HG03521 (cell line): ENCODE data around the gene DPEP3.
A peak's percentile ranks its signal among the peaks of the same experiment; 100 is the strongest.
"Not testable (repeated sequence)": the region's sequence is repeated elsewhere in the genome, so short reads cannot be mapped to it uniquely, and the experiment has no call there.

Experiments
- ATAC-seq: cut with Tn5 transposase; IDR thresholded peaks from one replicate; pipeline ENCODE4 v1.9.1; 2021; ENCODE audit warnings: mild to moderate bottlenecking, moderate library complexity; ENCODE audit not compliant: unreplicated experiment

DPEP3 gene

DNA sequence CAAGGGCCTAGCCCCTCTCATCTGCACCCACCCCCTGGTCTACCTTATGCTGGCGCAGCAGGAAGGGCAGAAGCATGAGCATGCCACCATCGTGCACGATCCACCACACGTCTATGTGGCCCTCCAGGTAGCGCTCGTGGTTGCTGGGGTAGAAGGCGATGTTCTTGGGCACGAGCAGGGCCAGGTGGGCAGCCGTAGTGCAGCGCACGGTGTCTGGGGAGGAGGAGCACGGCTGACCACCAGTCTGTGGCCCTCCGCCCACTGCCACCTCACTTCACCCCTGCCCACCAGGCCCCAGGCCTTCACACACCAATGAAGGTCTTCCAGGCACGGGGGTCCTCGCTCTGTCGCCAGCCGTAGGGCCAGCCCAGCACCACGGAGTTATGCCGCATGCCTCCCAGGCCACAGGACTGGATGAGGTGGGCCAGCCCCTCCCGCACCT is 34.1 kb downstream of the DPEP3 start:
- ATAC-seq, result no peak

DNA sequence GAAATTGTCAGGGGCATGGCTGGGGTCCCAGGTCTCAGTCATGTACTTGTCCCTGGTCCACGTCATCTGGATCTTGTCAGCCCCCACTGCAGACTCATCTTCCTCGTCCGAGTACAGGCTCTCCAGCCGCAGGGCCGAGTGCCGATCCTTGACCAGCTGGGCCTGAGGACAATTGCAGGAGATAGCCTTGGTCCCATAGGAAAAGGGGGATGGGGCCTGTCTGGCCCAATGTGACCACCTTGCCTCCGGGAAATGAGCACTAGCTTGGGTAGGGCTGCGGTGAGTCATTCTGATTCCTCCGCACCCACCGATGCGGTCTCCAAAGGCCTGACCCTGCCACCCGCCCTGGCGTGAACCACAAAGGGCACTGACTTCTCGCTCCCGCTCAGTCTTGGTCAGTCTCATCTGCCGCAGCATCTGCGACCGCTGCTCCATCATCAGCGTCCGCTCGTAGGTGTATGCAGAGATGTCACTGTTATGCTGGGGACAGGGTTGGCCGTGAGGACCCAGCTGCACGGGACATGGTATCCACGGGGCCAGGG is 34.8 kb downstream of the DPEP3 start:
- no peak for ATAC-seq

DNA sequence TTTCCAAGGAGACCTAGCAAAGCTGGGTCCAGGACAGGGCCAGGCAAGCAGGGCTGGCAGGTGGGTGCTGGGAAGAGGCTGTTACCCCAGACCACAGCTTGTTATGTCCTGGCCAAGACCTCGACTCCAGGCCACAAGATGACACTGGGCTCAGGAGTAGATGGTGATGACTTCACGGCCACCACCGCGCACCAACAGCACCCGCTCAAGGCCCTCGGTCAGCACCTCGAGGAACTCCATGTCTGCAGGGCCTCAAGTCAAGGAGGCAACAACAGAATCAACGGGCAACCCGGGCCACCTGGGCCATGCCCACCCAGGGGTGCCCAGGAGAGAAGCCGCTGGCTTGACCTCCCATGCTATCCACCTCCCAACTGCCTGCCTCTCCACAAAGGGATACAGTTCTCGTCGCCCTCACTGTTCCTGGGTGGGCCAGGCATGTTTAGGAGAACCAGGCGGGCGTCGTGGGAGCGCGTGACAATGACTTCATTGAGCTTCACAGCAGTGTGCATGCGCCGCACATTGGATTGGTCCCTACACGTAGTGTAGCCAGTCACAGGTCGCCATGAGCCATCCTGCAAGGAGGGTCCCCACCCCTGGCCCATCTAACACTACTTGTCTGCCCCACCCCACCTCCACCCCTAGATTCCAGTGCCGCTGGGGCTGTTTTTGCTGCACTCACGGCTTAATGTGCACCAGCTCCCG is 35.5 kb downstream of the DPEP3 start:
- ATAC-seq, result no peak

DNA sequence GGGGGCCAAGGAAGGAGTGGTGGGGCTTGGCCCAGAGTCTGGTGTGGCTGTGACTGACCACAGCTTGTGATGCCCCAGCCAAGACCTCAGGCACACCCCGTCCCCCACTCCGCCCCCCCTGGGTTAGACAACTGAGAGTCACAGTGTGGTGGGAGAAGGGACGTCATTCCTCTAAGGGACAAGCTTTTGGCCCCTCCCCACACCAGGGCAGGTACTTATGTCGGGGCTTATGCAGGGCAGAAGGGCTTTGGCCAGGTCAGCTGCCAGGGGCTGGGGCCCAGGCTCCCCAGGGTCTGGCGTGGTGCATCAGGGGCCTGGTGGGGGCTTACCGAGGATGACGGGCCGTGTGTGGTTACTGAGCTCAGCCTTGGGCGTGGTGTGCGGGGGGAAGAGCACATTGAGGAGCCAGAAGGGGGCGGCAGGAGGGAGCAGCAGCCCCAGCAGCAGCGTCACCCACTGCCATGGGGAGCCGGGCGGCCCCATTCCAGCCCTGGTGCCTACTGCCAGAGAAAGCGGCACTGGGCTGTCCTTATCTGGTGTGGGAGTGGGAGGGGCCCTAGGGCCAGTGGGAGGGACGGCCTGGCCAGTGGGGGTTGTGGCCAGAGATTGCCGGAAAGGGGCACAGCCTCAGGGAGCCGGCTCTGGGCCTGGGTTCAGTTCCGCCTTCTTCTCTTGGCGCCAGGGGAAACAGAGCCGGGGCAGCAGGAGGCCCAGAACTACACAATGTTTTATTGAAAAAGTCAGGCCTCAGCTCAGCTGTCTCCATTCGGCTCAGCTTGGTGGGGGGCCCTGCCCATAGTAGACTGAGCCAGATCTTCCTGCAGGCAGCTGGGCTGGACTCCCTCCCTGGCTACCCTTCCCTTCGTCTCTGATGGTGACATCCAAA is 36.4 kb downstream of the DPEP3 start, which contains the start of gene LCAT:
Gene LCAT, minus strand, starts transcription at position 502 of the 886 bp plus-strand sequence. Its CDS starts 19 bp downstream, at position 483.
- ATAC-seq, result no peak

DNA sequence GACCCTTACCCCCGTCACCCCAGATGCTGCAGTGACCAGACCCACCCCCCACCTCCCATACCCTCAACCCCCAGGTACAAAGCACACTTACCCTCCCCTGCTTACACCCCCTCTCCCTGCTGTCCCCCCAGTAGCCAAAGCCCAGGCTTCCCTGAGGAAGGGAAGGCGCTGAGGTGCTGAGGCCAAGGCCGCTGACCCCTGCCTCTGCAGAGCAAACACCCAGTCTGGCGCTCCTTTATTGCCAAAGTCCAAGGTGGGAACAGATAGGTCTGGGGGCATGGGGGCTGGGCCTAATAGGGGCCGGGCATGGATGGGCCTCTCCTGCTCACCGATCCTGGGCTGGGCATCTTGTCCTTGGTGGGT is 37.1 kb downstream of the DPEP3 start:
- ATAC-seq, result no peak

DNA sequence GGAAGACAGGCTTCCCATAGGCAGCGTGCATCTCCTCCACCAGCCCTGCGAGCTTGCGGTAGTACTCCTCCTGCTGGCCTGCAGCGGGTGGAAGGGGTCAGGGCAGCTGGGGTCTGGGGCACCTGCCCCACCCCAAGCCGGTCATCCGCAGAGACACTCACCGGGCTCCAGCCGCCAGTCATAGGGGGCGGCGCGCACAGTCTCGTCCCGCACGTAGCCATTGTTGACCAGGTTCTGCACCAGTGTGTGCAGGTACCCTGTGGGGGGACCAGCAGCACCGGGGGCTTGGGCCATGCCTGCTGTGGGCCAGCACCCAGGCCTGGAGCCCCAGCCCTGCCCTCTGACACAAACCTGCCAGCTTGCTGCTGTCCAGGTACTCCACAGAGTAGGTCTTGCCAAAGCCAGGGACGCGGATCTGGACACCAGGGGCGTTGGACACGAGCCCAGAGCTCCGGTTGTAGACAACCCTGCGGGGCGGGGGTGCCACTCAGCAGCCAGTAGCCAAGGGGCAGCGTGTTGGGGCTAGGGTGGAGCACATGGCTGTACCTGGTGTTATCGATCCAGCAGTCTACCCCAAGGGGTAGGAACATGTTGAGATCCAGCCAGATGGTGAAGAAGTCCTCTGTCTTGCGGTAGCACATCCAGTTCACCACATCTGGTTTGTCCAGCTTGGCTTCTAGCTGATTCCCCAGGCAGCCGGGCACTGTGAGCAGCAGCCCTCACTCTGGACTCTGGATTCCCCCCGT is 37.6 kb downstream of the DPEP3 start:
- no peak for ATAC-seq

DNA sequence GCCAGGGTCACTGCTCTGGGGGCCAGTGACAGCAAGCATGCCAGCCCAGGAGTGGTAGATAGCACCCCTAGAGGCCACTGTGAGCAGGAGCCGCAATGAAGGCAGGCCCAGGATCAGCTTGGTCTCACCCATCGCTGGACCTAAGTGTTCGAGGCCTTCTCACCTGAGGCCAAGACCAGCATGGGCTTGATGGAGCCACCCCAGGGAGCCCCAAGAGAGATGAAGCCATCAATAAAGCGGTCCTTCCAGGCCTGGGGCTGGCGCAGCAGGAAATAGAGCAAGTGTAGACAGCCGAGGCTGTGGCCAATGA is 38.1 kb downstream of the DPEP3 start:
- no peak for ATAC-seq

DNA sequence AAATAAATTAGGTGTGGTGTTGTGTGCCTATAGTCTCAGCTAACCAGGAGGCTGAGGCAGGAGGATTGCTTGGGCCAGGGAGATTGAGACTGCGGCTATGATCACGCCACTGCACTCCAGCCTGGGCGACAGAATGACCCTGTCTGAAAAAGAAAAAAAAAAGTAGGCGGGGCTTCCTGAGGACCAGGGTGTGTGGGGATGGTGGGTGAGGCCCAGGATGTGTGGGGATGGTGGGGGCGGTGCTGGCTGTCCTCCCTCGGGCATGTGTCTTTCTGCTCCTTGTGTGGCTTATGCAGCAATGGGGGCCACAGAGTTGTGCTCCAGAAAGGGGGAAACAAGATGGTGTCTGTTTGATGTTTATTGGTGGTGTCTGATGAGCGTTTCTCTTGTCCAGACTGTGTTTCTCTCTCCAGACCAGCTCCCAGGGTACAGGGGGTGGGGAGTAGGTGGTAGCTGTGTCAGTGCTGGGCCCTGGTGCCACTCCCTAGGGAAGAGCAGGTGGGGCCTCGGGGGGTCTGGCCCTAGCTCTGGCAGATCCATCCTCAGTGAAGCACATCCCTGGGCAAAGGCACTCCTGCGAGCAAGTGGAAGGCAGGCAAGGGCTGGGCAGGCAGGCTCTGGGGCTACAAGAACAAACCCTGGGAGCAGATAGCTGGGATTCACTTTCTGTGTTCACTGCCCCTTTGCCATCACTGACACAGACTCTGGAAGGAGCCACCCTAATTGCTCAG is 38.7 kb downstream of the DPEP3 start:
- no peak for ATAC-seq

DNA sequence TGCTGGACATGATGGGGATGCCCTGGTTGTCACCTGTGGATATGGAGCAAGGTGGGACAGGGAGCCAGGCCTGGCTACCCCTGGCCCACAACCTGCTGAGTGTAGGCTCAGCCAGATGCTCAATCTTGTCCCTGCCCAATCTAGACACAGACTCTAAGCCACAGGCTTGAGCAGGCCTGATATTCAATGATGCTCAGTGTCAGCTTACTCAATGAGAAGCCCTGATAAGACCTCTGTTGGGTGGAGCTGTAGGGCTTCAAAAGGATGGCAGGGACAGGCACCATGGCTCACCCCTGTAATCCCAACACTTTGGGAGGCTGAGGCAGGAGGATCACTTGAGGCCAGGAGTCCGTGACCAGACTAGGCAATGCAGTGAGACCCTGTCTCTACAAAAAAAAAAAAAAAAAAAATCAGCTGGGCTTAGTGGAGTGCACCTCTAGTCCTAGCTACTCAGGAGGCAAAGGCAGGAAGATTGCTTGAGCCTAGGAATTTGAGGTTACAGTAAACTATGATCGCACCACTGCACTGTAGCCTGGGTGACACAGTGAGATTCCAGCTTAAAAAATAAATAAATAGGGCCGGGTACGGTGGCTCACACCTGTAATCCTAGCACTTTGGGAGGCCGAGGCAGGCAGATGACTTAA is 39.7 kb downstream of the DPEP3 start:
- ATAC-seq, result no peak

DNA sequence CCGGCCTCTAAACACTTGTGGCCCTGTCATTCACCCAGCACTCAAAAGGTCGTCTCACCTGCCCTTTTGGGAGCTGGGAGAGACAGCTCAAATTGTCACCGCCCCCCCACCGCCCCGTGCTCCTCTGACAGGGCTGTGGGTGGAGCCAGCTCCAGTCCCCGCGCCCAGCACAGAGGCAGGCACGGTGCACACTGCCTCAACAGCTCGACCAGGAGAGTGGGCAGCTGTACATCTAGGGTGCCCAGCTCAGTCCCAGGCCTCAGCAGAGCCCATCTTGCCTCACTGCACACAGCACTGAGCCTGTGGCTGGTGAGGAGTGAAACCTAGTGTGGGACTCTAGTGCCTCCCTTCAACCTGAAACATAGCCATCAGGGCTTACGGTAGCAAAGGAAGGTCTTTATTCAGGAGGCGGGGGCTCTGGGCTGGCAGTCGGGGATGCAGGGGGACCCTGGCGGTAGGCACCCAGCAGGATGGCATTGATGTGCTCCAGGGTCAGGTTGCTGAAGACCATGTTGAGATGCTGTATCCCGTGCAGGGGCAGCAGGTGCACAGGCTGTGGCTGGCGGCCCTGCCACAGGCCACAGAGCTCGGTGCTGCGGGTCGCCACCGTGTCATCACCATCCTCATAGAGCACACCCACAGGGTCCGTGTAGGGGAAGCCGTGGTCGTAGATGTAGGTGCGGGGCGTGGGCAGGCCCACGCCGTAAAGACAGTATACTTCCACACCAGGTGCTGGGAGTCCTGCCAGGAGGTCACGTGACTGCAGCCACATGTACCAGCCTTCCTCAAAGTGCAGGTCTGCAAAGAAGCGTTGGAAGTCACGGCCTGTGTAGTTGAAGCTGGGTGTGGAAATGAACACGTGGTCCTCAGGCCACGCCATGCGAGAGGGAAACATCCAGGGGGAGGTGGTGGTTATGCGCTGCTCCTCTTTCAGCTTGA is 40.5 kb downstream of the DPEP3 start:
- no peak for ATAC-seq

DNA sequence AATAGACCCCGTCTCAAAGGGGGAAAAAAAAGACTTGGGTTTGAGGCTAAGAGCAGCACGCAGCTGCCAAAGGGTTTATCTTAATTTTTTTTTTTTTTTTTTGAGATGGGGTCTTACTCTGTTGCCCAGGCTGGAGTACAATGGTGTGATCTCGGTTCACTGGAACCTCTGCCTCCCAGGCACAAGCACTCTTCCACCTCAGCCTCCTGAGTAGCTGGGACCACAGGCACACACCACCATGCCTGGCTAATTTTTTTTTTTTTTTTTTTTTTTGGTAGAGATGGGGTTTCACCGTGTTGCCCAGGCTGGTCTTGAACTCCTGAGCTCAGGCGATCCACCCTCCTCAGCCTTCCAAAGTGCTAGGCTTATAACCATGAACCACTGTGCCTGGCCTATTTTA is 42.6 kb downstream of the DPEP3 start:
- ATAC-seq, result not testable (repeated sequence)

DNA sequence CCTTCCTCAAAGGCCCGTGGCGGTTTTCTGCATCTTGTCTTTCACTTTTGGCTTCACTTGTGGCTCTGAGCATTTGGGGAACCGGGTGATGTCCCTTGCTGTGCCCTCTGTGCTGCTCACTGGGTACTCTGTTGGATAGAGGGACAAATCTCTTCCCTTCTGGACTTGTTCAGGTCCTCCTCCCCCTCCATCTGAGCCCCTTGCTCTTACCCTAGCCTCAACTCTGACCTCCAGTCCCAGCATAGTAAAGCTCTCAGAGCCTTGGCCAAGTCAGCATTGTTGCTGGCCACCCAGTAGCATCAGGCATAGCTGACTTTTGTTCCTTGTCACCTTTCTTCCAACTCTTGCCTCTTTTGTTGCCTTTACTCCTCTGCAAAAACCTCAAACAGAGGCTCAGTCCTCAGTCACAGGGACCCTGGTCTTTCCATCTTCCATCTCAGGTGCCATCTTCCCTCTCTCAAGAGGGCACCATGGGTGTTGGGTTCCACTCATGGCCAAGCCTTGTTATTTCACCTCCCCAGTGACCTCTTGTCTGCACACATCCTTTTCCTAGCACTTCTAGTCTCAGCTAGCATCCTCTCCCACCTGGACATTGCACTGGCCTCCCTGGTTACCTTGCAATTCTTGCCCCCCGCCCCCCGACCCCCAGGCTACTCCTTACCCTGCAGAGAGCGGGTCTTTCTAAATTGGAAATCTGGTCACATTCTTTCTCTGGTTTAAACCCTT is 43.3 kb downstream of the DPEP3 start:
- peak; percentile 40 for ATAC-seq

DNA sequence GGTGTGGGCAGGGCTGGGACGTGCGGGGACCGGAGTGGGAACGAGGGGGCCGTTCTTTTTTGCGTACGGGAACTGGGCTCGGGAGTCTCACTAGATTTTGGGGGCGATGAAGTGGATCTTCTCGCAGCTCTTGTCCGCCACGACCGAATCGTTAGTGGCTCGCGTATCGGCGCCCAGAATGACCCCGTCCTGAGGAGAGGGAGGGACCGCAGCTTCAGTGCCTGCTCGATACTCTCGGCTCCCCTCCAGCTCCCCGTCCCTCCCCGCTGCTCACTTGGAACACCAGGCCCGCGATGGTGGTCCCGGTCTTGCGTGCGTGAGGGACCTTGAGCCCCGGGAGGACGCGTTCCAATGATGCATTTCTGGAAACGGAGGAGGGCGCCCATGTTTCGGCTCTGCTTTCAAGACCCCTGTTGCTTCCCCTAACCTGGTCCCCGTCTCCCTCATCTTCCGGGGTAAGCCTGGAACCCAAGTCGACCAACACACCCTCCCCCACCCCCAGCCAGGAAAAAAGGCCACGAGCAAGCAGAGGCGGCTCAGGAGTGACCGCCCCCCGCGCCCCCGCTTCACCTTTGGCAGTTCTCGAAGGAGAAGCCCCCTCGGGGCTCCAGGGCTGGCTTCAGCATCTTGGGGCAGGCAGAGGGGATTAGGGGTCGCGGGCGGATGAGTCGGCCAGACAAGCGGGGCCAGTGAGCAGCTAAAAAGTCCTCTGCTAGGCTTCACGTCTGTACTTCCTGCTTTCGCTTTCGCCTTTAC is 44.0 kb downstream of the DPEP3 start, which contains the start of gene PSMB10:
Gene PSMB10, minus strand, starts transcription at position 727 of the 756 bp plus-strand sequence. Its CDS starts 101 bp downstream, at position 626.
- ATAC-seq, result peak; percentile 1

DNA sequence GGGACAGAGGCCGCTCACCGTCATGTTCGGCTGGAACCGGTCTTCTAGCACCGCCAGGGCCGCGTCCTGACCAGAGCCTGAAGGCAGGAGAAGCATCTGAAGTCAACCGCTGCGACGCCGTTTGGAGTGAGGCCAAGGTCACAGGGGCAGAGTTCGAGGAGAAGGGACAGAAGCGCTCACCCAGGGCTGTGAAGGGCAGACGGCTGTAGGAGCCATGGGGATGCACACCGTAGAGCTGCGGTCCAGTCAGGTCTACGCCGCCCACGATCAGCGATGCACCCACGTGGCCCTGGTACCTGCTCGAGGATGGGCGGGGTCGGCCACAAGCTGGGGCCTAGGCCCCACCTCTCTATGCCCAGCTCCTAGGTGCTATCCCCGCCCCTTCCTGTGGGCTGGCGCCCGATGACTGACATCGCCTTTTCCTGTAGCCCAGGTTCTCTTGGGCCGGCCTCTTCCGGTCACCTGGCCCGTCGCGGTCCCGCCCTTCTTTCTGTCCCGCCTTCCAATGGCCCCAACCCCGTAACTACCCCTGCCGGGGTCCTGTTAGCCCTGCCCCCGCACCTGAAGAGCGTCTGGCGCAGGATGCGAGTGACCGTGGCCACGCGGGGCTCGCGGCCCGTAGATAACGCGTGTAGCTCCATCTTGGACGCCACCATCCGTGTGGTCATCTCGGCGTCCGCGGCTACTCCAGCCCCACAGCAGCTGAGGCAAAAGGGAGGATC is 44.7 kb downstream of the DPEP3 start:
- peak; percentile 88 for ATAC-seq

DNA sequence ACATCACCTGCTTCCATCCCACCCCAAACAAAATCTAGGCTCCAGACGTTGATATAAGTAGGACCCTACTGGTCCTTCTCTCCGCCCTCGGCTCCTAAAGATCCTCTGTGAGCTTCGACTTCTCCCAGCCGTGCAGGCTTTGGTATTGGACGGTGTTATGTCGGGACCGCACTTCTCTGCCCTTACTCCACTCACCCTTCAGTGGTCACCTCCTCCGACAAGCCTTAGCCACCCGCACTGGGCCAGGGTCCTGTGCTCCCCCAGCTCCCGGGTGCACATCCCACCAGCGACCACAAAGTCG is 45.2 kb downstream of the DPEP3 start:
- no peak for ATAC-seq

DNA sequence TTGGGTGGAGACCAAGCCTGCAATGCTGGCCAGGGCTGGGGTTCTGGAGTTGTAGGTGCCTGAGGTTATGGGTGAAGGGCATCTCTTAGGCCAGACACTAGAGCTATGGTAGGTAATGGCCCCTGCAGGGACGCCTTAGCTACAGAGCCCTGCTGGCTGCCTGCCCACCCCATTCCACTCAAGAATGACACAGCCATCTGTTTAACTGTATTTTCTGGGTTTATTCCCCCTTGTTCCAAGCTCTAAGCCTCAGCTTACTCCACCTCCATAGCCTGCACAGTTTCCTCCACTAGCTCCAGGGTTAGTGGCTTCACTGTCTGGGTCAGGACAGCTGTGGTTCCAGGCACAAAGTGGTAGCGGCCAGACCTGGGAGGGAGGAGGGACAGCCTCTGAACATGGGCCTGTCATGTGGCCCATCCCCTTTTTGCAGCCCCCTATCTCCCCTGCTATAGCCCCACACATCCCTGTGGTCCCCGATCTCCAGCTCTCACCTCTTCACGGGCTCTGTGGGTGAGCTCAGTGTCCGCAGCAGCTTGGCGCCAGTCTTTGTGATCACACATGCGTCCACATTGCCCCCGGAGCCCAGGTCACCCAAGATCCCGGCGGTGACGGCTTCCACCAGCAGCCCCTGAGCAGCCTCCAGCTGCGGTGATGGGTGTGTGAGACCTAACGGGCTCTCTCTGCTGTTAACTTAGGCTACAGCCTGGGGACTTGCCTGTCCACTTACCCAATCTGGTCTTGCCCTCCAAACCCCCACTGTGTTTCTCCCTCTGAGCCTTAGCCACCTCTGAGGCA is 45.8 kb downstream of the DPEP3 start:
- no peak for ATAC-seq
